GM19395 (cell line): ENCODE results near the gene DCT.
"Not testable (repeated sequence)": the region's sequence is repeated elsewhere in the genome, so short reads cannot be mapped to it uniquely, and the experiment has no call there.

Experiments used
- ATAC-seq: cut with Tn5 transposase; IDR thresholded peaks from one replicate; pipeline ENCODE4 v1.9.1; 2021; ENCODE audit warnings: mild to moderate bottlenecking, moderate library complexity; ENCODE audit not compliant: unreplicated experiment

DCT gene

GRCh38 chr13:94479616-94480015 is at the start of gene DCT:
TSS of gene DCT (minus strand) at chr13:94479682. CDS start at chr13:94479255, 427 bp downstream.
- no peak for ATAC-seq

- not testable (repeated sequence) for ATAC-seq
These were observed 47.5 kb upstream of the DCT start for GRCh38 chr13:94526956-94527355.

- ATAC-seq = no peak
These were observed 46.3 kb upstream of the DCT start for GRCh38 chr13:94525781-94526180.

GRCh38 chr13:94524407-94524806 is 44.9 kb upstream of the DCT start:
- no peak for ATAC-seq

- no peak for ATAC-seq
These were observed 40.5 kb upstream of the DCT start for GRCh38 chr13:94520001-94520400.

GRCh38 chr13:94516456-94516855 is 37.0 kb upstream of the DCT start:
- ATAC-seq = no peak

GRCh38 chr13:94515911-94516310 is 36.4 kb upstream of the DCT start:
- no peak for ATAC-seq

- ATAC-seq = no peak
These were observed 35.9 kb upstream of the DCT start for GRCh38 chr13:94515374-94515773.

GRCh38 chr13:94513026-94513425 is 33.5 kb upstream of the DCT start:
- no peak for ATAC-seq

GRCh38 chr13:94505730-94506129 is 26.2 kb upstream of the DCT start:
- no peak for ATAC-seq

GRCh38 chr13:94503851-94504250 is 24.4 kb upstream of the DCT start:
- ATAC-seq = no peak

- ATAC-seq = not testable (repeated sequence)
These were observed 19.3 kb upstream of the DCT start for GRCh38 chr13:94498831-94499230.

- ATAC-seq = no peak
These were observed 16.3 kb upstream of the DCT start for GRCh38 chr13:94495806-94496205.

GRCh38 chr13:94494026-94494425 is 14.5 kb upstream of the DCT start:
- ATAC-seq = no peak

- no peak for ATAC-seq
These were observed 7.6 kb upstream of the DCT start for GRCh38 chr13:94487043-94487442.

GRCh38 chr13:94483970-94484369 is 4.5 kb upstream of the DCT start:
- ATAC-seq = no peak

- no peak for ATAC-seq
These were observed 2.5 kb upstream of the DCT start for GRCh38 chr13:94481941-94482340.

GRCh38 chr13:94480672-94481145 is 1.2 kb upstream of the DCT start:
- ATAC-seq = no peak

GRCh38 chr13:94478913-94479312 is 569 bp downstream of the DCT start:
- ATAC-seq = no peak

- ATAC-seq = no peak
These were observed 9.4 kb downstream of the DCT start for GRCh38 chr13:94470126-94470525.

GRCh38 chr13:94464771-94465170 is 14.7 kb downstream of the DCT start:
- ATAC-seq = no peak

GRCh38 chr13:94462670-94463069 is 16.8 kb downstream of the DCT start:
- no peak for ATAC-seq

GRCh38 chr13:94459116-94459515 is 20.4 kb downstream of the DCT start:
- no peak for ATAC-seq

GRCh38 chr13:94455414-94455813 is 24.1 kb downstream of the DCT start:
- no peak for ATAC-seq
